Measurements from ENCODE around the gene POLR2J2.
"Not testable (repeated sequence)": the region's sequence is repeated elsewhere in the genome, so short reads cannot be mapped to it uniquely, and the experiment has no call there.

DNA sequence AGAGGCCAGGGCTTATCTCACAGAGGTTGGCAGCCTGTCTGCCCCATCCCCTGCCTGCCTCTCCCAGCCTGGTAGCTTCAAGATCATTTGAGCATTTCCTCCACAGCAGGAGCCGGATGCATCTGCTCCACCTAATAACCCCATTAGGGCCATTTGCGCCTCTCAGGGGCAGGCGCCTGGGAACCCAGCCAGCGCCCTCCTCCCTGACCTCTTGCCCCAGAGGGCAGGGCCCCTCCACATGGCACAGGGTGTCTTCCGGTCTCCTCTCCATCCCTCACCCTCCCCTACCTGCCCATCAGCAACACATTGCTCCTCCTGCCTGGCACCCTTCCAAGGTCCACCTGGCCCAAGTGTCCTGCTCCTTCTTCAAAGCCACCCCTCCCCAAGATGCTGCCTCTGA, 36.1 kb downstream of the POLR2J2 start:
- TF ChIP-seq, protein P1, sequence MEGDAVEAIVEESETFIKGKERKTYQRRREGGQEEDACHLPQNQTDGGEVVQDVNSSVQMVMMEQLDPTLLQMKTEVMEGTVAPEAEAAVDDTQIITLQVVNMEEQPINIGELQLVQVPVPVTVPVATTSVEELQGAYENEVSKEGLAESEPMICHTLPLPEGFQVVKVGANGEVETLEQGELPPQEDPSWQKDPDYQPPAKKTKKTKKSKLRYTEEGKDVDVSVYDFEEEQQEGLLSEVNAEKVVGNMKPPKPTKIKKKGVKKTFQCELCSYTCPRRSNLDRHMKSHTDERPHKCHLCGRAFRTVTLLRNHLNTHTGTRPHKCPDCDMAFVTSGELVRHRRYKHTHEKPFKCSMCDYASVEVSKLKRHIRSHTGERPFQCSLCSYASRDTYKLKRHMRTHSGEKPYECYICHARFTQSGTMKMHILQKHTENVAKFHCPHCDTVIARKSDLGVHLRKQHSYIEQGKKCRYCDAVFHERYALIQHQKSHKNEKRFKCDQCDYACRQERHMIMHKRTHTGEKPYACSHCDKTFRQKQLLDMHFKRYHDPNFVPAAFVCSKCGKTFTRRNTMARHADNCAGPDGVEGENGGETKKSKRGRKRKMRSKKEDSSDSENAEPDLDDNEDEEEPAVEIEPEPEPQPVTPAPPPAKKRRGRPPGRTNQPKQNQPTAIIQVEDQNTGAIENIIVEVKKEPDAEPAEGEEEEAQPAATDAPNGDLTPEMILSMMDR (IDR thresholded peaks at IDR 0.05), result not testable (repeated sequence)
- not testable (repeated sequence) for TF ChIP-seq EP300, POLR2AphosphoS5, POLR2A (IDR thresholded peaks at IDR 0.05)

Data from gastroesophageal sphincter (tissue), 3 donors.